ENCODE measurements around the gene GREB1L.

- TF ChIP-seq POLR2A (IDR thresholded peaks at IDR 0.05; ENCODE audit: low read length), result no peak
- no peak for TF ChIP-seq GATA1 (IDR thresholded peaks at IDR 0.05; ENCODE audit: low read depth, low read length)
These were observed 201.9 kb downstream of the GREB1L start for GRCh38 chr18:21443776-21444464.

Data from erythroblast (primary cell).